OCI-LY3 (cell line): ENCODE data around the gene EFNA1.

Experiments used
- CTCF ChIP-seq: fragments of 200-600, 300-600 bp; sonication (generic); IDR thresholded peaks from 2 replicates; pipeline ENCODE4 v1.5.1; 2014; ENCODE audit warnings: antibody characterized with exemption, low read length, low read depth
- EZH2phosphoT487 ChIP-seq: fragments of 200-600 bp; shearing (Covaris generic); IDR thresholded peaks from 2 replicates; pipeline ENCODE4 v1.6.1; 2018; ENCODE audit warnings: antibody characterized with exemption, mixed run types, low read depth

DNA sequence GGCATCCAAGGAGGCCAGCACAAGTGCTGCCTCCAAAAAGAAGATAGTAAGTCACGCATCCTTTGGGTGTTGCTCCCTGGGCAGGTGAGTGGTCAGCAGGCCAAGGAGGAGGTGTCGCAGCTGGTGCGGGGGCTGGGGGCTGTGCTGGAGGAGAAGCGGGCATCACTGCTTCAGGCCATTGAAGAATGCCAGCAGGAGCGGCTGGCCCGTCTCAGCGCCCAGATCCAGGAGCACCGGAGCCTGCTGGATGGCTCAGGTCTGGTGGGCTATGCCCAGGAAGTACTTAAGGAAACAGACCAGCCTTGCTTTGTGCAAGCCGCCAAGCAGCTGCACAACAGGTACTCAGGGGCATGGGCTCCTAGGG lies 50.2 kb downstream of the EFNA1 start:
- no peak for TF ChIP-seq CTCF
- no peak for TF ChIP-seq EZH2phosphoT487
